GM18511 (cell line): ENCODE results near the gene SFTPB.
A peak's percentile ranks its signal among the peaks of the same experiment; 100 is the strongest.
"Not testable (repeated sequence)": the region's sequence is repeated elsewhere in the genome, so short reads cannot be mapped to it uniquely, and the experiment has no call there.

Experiments
- ATAC-seq: cut with Tn5 transposase; IDR thresholded peaks from one replicate; pipeline ENCODE4 v1.9.1; 2021; ENCODE audit warnings: mild to moderate bottlenecking, moderate library complexity; ENCODE audit not compliant: unreplicated experiment

SFTPB gene

DNA sequence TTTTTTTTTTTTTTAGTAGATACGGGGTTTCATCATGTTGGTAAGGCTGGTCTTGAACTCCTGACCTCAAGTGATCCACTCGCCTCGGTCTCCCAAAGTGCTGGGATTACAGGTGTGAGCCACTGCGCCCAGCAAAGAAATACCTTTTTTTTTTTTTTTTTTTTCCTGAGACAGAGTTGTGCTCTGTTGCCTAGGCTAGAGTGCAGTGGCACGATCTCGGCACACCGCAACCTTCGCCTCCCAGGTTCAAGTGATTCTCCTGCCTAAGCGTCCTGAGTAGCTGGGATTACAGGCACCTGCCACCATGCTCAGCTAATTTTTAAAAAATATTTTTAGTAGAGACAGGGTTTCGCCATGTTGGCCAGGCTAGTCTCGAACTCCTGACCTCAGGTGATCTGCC is 7.7 kb downstream of the SFTPB start:
- ATAC-seq, result not testable (repeated sequence)

DNA sequence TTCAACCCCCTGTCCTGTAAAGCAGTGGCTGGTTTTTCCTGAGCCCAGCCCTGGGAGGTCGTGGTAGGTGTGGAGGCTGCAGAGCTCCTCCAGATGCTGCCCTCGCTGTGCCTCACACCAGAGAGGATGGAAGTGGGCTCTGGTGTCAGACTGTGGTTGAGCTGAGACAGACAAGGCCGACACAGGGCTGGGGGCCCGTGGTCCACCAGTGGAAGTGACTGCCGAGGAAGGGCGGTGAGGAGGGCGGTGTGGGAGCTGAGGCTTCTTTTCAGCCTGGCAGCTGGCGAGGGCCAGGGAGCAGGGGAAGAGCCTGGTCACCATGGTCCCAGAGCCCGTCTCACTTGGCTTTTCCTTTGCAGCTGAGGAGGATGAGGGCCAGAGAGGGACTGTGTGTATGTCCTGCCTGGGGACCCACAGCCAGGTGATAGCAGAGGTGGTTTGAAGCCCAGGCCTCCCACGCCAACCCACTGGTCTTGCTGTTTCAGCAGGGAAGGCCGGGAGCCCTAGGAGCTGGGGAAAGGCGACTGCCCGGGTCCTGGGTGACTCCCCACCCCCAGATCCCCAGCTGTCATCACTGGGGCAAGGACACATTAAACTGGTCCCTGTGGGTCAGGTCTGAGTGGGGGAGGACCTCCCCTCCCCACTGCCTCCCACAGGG is 8.5 kb downstream of the SFTPB start:
- ATAC-seq, result no peak

DNA sequence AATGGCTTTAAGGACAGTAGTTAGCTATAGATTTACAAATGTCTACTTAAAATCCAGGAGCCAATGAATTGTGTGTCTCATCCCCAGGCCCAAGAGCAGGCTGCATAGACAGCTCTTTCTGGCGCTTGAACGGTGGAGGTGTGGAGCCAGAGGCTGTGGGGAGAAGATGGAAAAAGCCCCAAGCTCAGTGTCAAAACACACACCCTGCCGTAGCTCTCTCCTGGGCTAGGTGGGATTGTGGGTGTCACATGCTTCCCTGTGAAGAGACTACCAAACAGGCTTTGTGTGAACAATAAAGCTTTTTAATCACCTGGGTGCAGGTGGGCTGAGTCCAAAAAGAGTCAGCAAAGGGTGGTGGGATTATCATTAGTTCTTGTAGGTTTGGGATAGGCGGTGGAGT is 10.6 kb downstream of the SFTPB start:
- ATAC-seq, result not testable (repeated sequence)

DNA sequence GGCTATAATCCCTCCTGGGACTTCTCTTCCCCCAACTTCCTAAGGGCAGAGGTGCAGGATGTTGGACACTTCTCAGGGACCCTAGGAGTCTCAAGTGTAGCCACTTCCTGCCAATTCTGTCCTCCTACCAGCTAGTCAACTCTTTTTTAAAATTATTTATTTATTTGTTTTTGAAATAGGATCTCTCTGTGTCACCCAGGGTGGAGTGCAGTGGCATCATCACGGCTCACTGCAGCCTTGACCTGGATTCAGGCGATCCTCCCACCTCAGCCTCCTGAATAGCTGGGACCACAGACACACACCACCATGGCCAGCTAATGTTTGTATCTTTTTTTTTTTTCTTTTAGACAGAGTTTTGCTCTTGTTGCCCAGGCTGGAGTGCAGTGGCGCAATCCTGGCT is 11.5 kb downstream of the SFTPB start:
- no peak for ATAC-seq

DNA sequence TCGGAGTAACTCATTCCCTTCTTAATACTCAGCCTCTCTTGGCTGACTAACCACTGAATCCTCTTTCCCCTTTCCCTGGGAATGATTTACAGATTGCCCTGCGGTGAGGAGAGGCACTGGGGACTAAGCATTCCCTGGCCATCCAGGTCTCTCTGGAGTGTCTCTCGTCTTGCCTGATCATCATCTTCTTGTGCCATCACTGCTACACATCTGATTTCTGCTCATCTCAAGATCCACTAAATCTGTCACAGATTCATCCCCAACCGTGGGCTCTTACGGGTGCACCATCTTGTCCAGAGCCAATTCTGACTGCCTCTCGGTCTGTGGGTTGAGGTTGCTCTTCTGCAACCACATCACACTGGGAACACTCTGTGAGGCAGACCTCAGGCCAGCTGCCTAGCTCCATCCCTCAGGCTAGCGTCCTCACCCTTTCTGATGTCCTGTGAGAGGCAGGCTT is 12.0 kb downstream of the SFTPB start:
- no peak for ATAC-seq

DNA sequence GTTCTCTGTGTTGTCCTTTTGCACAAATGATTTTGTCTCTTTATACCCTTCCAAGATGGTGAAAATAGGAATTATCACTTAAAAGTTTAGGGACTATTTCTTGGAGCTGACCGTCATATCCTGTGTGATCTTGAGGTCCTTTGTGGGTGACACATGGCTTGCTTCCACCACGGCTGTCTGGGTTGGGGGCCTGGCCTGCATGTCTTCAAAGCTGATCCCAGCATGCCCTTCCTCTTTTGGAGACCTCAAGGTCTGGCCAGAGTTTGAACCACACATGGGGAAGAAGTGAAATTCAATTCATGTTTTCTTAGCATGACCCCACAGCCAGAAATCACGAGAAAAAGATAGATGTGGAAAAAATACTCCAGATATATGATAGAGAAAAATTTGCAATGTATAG is 14.0 kb downstream of the SFTPB start:
- no peak for ATAC-seq

DNA sequence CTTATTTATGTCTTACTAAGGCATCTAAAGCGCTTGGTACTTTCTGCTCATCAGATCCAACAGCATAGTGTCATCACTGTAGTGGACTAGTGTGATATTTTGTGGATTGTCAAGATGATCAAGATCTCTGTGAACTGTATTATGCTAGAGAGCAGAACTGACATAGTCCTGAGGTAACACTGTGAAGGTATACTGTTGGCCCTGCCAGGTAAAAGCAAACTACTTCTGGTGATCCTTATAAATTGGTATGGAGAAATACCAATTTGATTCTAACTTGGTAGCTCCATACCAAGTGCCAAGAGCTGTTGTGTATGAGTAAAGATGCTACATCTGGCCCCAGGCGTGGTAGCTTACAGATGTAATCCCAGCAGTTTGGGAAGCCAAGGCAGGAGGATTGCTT is 15.9 kb downstream of the SFTPB start:
- no peak for ATAC-seq

DNA sequence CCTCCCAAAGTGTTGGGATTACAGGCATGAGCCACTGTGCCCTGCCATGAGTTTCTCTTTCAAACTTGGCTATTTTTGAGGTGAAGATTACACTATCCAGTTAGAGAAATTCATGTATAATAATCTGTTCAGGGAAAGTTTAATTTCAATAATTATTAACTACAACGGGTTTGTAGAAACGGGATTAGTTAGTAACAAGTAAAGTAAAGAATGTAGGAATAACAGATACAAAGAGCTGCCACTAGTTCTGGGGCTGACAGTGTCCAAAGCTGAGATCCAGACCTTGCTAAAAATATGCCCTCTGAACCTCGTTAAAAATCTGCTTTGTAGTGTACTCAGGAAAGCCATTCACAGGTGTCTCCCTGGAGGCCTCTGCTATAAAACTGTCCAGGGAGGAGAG is 16.9 kb downstream of the SFTPB start:
- ATAC-seq, result no peak

DNA sequence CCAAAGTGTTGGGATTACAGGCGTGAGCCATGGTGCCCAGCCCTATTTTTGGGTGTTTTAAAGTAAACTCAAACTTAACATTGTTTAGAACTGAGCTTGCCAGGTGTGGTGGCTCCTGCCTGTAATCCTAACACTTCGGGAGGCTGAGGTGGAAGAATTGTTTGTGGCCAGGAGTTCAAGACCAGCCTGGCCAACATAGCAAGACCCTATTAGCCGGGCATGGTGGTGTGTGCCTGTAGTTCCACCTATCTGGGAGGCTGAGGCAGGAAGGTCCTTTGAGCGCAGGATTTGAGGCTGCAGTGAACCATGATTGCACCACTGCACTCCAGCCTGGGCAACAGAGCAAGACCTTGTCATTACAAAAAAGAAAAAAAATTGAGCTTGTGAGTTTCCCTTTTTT is 17.5 kb downstream of the SFTPB start:
- ATAC-seq, result no peak

DNA sequence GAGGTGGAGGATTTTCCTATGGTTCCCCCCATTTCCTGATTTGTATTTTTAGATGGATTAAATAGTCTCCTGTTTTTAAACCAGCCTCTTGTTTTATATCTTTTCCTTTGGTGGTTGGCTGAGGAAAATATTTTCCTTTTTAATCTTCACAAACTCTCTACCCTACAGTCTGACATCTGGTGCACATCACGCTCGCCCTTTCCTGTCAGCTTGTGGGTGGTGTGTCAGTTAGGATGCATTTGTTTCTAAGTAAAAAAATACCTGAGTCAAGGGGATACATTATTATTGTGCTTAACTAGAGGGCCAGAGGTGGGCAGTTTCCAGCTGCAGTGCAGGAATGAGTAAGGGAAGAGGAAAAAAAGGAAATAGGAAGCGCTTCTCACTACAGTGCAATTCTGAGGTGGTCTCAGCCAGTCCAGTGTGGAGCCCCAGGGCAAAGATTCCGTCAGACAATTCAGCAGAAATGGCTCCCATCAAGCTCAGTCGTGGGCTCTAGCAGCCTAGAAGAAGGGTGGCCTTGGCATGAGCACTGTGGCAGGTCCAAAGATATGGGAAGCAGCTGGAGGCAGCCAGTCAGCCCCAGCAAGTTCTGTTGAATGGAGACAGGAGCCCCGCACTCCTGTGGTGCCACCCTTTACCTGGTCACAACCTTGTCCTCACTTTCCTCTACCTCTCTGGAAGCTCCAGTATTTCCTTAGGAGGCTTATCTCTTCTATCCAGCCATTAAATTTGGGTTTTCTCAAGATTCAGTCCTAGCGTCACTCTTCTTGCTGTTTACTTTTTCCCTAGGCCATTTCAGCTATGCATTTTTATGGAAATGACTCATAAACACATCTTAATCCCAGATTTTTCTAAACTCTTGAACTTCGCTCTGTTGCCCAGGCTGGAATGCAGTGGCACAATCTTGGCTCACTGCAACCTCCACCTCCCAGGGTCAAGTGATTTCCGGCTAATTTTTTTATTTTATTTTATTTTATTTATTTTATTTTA is 18.5 kb downstream of the SFTPB start:
- ATAC-seq, result no peak

DNA sequence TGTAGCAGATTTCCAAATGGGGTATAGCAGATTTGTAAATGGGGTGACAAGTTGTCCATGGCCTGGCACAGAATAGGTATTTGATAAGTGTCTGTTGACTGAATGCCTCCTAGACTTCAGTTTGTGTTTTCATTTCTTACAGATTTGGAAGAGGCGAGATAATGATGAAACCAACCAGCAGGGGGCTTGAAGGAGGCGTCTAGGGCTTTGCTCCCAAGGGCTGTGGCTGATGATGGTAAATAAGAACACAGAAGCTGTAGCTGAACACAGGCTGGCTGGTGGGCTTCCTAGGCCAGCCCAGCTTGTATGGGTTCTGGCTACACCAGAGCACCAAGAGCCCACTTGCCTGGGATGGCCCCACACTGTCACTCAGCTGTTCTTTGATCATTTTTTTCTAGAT is 19.4 kb downstream of the SFTPB start:
- ATAC-seq, result peak; percentile 35

DNA sequence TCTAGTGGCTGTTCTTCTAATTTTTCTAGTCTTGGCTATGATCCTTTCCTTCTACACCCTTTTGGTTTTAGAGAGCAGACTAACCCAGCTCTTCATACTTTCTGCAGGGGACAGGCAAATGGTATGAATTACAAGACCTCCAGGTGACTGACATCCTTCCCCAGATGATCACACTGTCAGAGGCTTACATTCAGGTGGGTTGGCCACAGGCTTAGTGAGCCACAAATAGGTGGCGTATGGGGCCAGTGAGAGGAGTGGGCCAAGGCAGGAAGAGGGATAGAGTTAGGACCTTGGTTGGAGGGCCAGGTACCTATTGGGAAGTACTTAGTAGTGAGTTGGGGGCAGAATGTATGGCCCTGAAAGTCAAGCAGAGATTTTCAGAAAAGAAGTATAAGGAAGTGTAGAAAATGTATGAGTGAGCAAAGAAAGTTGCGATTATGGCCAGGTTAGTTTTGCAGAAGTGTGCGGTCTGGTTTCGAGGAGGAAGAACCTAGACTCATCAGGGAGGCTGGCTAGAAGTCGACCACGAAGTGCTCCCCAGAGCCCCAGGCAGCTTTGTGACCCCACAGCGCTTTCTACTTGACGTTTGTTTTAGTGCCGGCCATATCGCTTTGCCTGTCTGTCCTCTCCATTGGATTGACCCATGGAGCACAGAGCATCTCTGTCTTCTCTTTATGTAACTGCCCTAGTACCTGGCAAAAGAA is 20.0 kb downstream of the SFTPB start:
- peak; percentile 84 for ATAC-seq

DNA sequence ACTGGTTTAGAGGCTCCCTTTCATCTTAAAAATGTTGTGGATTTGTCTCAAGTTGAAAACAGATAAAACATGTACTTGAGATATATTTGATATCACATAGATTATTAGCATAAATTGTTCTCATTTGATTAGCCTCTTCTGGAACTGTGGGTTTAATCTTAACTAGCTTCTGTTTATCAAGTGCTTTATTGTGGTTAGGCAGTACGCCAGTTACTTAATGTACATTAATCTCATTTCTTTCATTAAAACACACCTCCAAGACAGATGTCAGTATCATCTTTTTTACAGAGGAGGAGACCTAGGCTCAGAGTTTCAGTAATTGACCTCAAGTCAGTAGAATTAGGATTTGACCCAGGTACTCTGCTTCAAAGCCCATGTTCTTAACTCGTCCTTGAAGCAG is 21.8 kb downstream of the SFTPB start:
- ATAC-seq, result no peak

DNA sequence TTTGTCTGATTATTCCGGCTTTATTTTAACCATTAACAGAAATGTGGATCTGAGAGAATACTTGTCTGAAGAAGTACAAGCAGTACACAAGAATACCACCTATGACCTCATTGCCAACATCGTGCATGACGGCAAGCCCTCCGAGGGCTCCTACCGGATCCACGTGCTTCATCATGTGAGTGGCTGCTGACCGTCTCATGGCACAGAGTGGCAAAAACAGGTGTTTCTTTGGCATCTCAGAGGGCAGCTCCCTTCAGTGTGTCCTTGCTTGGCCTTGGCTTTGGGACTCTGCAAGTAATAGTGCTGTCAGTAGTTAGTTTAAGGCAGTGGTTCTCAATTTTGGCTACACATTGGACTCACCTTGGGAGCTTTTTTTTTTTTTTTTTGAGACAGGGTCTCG is 23.1 kb downstream of the SFTPB start:
- ATAC-seq, result no peak

DNA sequence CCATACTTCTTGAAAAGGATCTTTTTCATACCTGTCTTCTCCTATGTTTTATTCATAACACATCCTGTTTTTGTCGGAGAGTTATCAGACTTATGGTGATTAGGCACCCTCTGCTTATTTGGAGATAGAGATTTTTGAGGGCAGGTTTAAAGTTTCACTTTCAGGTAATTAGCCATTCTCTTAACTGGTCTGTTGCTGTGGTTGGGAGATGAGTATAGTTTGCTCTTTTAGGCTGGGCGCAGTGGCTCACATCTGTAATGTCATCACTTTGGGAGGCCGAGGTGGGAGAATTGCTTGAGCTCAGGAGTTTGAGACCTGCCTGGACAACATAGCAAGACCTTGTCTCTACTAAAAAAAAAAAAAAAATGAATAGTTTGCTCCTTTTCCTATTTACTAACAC is 25.3 kb downstream of the SFTPB start:
- no peak for ATAC-seq

DNA sequence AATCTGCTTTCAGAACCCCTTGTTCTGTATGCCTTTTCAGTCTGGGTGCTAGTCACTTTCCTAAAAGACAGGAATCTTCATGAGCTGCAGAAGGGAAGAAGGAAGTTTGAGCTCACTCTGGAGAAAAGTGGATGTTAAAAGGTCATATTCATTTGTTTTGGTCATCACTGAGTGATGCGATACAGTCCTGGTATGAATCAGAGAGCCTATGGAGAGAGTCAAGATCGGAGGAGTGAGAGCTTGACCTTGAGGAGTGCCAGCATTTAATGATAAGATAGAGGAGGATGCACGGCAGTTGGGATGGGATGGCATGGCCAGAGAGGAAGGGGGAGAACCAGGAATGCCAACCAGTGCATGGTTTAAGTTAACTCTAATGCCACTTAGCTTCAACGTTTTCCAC is 32.4 kb downstream of the SFTPB start:
- no peak for ATAC-seq

DNA sequence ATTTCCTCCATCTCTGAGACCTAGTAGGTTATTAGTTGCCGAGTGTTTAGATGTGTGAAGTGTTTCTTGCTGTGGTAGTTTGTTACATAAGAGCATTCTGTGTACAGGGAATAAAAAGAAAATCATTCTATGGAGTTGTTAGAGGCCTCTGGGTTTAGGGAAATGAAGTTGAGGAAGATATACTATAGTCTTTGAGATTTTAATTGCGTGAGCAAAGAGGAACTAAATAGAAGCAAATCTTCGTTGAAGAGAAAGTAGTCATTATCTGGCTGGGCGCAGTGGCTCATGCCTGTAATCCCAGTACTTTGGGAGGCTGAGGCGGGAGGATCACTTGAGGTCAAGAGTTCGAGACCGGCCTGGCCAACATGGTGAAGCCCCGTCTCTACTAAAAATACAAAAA is 33.0 kb downstream of the SFTPB start:
- no peak for ATAC-seq

DNA sequence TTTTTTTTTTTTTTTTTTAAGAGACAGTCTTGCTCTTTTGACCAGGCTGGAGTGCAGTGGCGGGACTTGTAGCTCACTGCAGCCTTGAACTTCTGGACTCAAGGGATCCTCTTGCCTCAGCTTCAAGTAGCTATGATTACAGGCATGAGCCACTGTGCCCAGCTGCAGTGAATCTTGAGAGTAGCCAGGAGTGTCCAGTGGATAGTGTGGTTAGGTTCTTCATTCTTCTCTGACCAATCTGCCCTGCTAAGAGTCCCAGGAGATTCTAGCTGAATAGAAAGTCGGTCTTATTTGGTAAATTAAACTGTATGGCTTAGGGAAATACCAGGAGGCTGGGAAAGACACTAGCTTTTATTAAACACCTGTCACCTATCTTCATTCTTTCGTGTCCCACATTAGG is 36.7 kb downstream of the SFTPB start:
- ATAC-seq, result no peak

DNA sequence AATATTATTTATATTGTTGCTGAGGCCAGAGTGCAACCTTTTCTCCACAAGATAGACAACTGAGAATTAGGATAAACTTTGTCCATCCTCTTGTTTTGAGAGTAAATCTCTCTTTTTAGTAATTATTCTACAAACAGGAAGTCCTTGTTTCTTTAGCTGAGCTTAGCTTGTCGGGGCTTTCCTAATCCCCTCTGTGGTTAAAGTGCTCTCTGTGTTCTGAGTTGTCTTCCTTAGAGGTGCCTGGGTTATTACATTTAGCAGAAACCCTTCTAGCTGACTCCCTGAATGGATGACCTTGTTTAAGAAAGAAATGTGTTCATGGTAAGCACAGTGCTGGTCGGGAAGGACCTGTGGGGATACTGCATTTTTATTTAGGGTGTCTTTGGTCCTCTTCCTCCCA is 39.3 kb downstream of the SFTPB start:
- no peak for ATAC-seq

DNA sequence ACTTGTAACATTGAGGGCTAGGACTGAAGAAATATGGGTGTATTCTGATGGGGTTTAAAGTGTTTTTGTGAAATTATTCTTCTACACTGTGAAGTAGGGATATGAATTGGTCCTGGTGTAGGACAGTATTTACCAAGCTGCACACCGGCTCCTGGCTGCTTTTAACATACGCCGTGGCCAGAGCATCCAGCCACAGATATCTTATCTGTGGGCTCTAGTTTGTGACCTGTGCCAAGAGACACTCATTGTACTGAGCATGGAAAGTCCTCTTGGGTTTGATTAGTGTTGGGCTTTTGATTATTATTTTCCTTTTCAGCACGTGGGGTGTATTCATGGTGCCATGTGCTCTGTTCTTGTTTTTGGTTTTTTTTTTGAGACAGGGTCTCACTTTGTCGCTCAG is 44.0 kb downstream of the SFTPB start:
- ATAC-seq, result no peak

DNA sequence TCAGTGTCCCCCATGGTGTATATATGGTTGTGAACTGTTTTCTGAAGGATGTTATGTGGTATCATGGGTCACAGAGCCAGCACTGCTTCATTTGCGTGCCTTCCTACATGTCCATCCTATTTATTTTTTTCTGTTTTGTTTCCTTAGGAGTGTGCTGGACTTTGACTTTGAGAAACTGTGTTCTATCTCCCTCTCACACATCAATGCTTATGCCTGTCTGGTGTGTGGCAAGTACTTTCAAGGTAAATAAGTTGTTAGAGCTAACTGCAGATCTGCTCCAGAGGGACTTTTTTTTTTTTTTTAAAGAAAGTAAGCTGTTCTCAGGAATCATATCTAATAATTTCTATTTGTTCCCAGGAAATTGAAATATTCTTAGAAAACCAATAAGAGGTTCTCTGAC is 46.7 kb downstream of the SFTPB start:
- no peak for ATAC-seq

DNA sequence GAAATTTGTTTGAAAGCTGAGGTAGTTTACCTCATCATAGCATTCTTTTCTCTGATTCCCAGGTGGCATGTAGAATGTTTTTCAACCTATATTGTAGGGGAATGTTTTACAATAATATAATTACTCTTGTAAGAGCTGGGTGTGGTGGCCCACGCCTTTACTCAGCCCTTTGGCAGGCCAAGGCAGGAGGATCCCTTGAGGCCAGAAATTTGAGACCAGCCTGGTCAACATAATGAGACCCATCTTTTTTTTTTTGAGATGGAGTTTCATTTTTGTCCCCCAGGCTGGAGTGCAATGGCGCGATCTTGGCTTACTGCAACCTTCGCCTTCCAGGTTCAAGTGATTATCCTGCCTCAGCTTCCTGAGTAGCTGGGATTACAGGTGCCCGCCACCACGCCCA is 48.4 kb downstream of the SFTPB start:
- ATAC-seq, result no peak
